Duodenal mucosa (tissue), 2 donors: Measurements from ENCODE around the gene E2F4.

Experiments used
- H3K27ac ChIP-seq: one replicate; pipeline ENCODE4 v1.7.0; 2013; ENCODE audit warnings: low read depth, low read length
- H3K27me3 ChIP-seq, 2 donors: one replicate each; pipeline ENCODE4 v1.7.0; 2013; ENCODE audit warnings: low read length in 2 of 2, control low read depth in 1 of 2; ENCODE audit not compliant: insufficient read depth in 2 of 2, control insufficient read depth in 1 of 2
- H3K36me3 ChIP-seq, 2 donors: one replicate each; pipeline ENCODE4 v1.7.0; 2013; ENCODE audit warnings: low read length in 2 of 2, control low read depth in 1 of 2; ENCODE audit not compliant: insufficient read depth in 2 of 2, control insufficient read depth in 1 of 2
- H3K4me1 ChIP-seq, 2 donors: one replicate each; pipeline ENCODE4 v1.7.0; 2013; ENCODE audit warnings: low read length in 2 of 2, control low read depth in 1 of 2; ENCODE audit not compliant: insufficient read depth in 2 of 2, control insufficient read depth in 1 of 2
- H3K4me3 ChIP-seq, 2 donors: one replicate each; pipeline ENCODE4 v1.7.0; 2013; ENCODE audit warnings: low read length in 2 of 2, low read depth in 1 of 2
- H3K9ac ChIP-seq, 2 donors: one replicate each; pipeline ENCODE4 v1.7.0; 2013; ENCODE audit warnings: low read length in 2 of 2, low read depth in 1 of 2
- H3K9me3 ChIP-seq, 2 donors: one replicate each; pipeline ENCODE4 v1.7.0; 2013; ENCODE audit warnings: low read length in 2 of 2, control low read depth in 1 of 2; ENCODE audit not compliant: control insufficient read depth in 1 of 2

The E2F4 gene

DNA sequence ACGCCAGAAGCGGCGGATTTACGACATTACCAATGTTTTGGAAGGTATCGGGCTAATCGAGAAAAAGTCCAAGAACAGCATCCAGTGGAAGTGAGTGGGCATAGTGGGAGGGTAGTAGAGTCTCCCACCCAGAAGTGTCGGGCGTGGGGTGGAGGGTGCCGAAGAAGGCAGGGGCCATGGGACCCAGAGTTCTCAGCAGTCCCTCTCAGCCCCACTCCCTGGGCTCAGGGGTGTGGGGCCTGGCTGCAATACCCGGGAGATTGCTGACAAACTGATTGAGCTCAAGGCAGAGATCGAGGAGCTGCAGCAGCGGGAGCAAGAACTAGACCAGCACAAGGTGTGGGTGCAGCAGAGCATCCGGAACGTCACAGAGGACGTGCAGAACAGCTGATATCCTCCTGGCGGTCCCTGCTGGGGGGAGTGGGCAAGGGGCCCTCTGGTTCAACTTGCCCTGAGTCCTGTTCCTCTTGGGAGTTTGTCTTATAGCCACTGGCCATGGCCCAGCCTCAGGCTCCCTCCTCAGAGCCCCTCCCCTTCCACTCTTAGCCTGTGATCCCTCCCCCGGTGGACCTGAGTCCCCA, 916 bp downstream of the E2F4 start:
- H3K36me3 ChIP-seq = peaks cover 43 to 48% of the 10 kb centered on the region in 2 donors
- H3K27ac ChIP-seq = no peak overlapping the region
- peak overlapping the region; percentile 80 to 99 for H3K9ac ChIP-seq
- H3K9me3 ChIP-seq = no peaks in the 10 kb centered on the region
- no peaks in the 10 kb centered on the region for H3K27me3 ChIP-seq
- peaks cover 21 to 37% of the 10 kb centered on the region in 2 donors for H3K4me1 ChIP-seq
- H3K4me3 ChIP-seq = peak overlapping the region; percentile 92 to 96

- no peak overlapping the region for H3K27ac ChIP-seq
- no peaks in the 10 kb centered on the region for H3K9me3 ChIP-seq
- H3K4me1 ChIP-seq = peaks cover 27 to 44% of the 10 kb centered on the region in 2 donors
- peak overlapping the region; percentile 80 to 99 for H3K9ac ChIP-seq
- H3K4me3 ChIP-seq = peak overlapping the region; percentile 92 to 96
- H3K36me3 ChIP-seq = peaks cover 43 to 54% of the 10 kb centered on the region in 2 donors
- H3K27me3 ChIP-seq = no peaks in the 10 kb centered on the region
Observed at GRCh38 chr16:67193536-67193935, 1.6 kb downstream of the E2F4 start.

DNA sequence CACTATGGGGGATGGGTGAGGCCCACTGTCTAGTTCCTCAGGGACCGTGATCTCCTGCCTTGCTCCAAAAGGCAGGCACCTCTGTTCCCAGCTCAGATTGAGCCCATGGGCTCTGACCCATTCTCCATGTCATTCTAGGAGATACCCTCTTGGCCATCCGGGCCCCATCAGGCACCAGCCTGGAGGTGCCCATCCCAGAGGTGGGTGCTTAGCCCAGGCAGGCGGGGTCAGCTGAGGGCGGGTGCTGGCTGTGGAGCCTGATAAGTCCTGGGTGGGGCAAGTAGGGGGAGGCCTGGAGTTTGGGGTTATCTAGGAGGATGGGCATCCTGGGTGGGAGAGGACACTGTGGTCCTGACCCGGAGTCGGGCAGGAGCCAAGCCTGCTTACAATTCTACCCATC, 2.3 kb downstream of the E2F4 start:
- Histone ChIP-seq H3K9me3 (no peaks in the 10 kb centered on the region), H3K9ac (no peak overlapping the region), H3K36me3 (peaks cover 43 to 54% of the 10 kb centered on the region in 2 donors), H3K27me3 (no peaks in the 10 kb centered on the region), H3K27ac (no peak overlapping the region), H3K4me3 (no peak overlapping the region), H3K4me1 (peaks cover 30 to 46% of the 10 kb centered on the region in 2 donors)

DNA sequence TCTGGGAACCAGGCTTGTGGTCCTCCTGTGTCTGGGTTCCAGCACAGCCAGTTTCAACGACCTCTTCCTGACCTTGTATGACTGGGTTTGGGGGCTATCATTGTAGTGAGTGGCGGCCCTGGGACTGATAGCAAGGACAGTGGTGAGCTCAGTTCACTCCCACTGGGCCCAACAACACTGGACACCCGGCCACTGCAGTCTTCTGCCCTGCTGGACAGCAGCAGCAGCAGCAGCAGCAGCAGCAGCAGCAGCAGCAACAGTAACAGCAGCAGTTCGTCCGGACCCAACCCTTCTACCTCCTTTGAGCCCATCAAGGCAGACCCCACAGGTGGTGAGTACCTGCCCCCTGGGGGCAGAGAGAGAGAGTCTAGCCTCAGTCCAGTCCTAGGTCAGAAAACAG, 3.7 kb downstream of the E2F4 start:
- Histone ChIP-seq H3K27ac (no peak overlapping the region), H3K4me3 (no peak overlapping the region), H3K27me3 (no peaks in the 10 kb centered on the region), H3K9me3 (no peaks in the 10 kb centered on the region), H3K9ac (no peak overlapping the region), H3K36me3 (peaks cover 46 to 60% of the 10 kb centered on the region in 2 donors), H3K4me1 (peaks cover 30 to 51% of the 10 kb centered on the region in 2 donors)

GRCh38 chr16:67196881-67197280, 4.9 kb downstream of the E2F4 start:
- Histone ChIP-seq H3K27me3 (no peaks in the 10 kb centered on the region), H3K4me3 (no peak overlapping the region), H3K36me3 (peaks cover 50 to 70% of the 10 kb centered on the region in 2 donors), H3K9ac (no peak overlapping the region), H3K9me3 (no peaks in the 10 kb centered on the region), H3K27ac (no peak overlapping the region), H3K4me1 (peaks cover 30 to 45% of the 10 kb centered on the region in 2 donors)

DNA sequence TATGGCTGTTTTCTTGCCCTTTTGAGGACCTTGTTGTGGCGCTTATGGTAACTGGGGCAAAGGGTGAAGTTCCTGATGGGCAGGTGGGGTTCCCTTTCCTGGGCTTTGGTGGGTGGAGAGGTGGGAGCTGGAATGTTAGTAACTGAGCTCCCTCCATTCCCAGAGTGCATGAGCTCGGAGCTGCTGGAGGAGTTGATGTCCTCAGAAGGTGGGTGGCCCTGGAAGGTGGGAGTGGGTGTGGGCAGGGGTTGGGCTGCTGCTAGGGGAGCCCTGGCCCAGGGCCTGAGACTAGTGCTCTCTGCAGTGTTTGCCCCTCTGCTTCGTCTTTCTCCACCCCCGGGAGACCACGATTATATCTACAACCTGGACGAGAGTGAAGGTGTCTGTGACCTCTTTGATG, 5.7 kb downstream of the E2F4 start:
- H3K27ac ChIP-seq = no peak overlapping the region
- no peaks in the 10 kb centered on the region for H3K27me3 ChIP-seq
- H3K4me1 ChIP-seq = peaks cover 28 to 41% of the 10 kb centered on the region in 2 donors
- peak overlapping the region; percentile 39 to 48 for H3K9ac ChIP-seq
- no peaks in the 10 kb centered on the region for H3K9me3 ChIP-seq
- H3K4me3 ChIP-seq = no peak overlapping the region
- H3K36me3 ChIP-seq = peaks cover 52 to 78% of the 10 kb centered on the region in 2 donors

DNA sequence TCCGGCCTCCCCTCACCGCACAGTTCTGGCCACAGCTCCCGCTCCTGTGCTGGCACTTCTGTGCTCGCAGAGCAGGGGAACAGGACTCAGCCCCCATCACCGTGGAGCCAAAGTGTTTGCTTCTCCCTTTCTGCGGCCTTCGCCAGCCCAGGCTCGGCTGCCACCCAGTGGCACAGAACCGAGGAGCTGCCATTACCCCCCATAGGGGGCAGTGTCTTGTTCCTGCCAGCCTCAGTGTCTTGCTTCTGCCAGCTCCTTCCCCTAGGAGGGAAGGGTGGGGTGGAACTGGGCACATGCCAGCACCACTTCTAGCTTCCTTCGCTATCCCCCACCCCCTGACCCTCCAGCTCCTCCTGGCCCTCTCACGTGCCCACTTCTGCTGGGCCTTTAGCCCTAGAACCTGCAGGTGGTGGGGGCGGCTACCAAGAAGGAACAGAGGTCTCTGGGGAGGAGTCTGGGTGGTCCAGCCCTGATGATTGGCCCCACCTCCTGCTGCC, 6.3 kb downstream of the E2F4 start:
- H3K27me3 ChIP-seq = no peaks in the 10 kb centered on the region
- peaks cover 52 to 82% of the 10 kb centered on the region in 2 donors for H3K36me3 ChIP-seq
- no peaks in the 10 kb centered on the region for H3K9me3 ChIP-seq
- H3K4me3 ChIP-seq = no peak overlapping the region
- peak overlapping the region; percentile 39 to 48 for H3K9ac ChIP-seq
- H3K27ac ChIP-seq = peak overlapping the region; percentile 79
- peaks cover 22 to 35% of the 10 kb centered on the region in 2 donors for H3K4me1 ChIP-seq

DNA sequence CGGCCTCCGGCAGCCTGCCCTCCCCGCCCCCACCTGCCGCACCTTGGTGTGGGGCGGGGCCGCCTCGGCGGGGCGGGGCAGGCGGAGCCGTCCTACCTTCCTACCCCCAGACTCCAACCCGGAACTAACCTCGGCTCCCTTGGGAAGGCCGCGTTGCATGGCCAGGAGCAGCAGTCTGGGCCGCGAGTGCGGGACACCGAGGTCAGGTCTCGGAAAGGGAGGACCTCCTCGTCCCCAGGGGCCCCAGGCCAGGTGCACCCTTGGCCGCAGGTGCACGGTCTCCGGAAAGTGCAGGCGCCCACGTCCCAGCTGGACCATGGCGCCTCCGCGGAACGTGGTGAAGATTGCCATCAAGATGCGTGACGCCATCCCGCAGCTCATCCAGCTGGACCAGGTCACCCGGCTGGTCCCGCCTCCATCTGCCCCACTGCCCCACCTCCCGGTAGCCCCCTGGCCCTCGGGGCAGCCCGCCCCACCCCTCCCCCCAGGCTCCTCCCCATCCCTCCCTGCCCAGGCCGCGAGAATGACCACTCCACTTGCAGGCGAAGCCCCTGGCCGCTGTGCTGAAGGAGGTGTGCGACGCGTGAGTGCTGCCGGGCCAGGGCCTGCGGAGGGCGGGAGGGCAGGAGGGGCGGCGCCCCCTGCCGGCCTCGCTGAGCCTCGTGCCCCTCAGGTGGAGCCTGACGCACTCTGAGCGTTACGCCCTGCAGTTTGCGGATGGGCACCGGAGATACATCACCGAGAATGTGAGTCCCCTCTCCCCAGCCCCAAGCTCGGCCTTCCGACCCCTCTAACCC, 7.3 kb downstream of the E2F4 start, which contains the start of gene ELMO3:
Gene ELMO3 (plus strand): TSS at position 121 of the 797 bp plus-strand sequence. CDS start 196 bp downstream, at position 317.
- Histone ChIP-seq H3K27ac (peak within 1 kb of the TSS; percentile 85), H3K9me3 (no peaks in the 10 kb centered on the region), H3K36me3 (peaks cover 45 to 82% of the 10 kb centered on the region in 2 donors), H3K4me3 (peak within 1 kb of the TSS; percentile 53 to 73), H3K27me3 (no peaks in the 10 kb centered on the region), H3K9ac (peak within 1 kb of the TSS; percentile 50 to 82), H3K4me1 (peaks cover 14 to 26% of the 10 kb centered on the region in 2 donors)

DNA sequence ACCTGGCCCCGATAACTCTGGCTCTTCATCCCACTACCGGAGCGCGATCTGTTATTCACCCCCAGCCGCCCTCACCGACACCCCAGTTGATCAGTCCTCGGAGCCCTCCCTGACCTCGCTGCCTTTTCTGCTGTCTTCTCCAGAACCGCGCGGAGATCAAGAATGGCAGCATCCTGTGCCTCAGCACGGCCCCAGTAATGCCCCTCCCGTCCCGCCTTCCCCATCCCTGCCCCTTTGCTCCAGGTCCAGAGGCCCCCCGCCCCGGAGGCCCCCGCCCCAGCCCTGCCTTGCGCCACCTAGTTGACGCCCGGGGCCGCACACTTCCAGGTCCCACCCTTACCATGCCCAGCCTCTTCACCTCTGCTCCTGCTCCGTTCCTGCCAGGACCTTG, 7.8 kb downstream of the E2F4 start:
- peak overlapping the region; percentile 53 to 73 for H3K4me3 ChIP-seq
- no peak overlapping the region for H3K27ac ChIP-seq
- peaks cover 14 to 22% of the 10 kb centered on the region in 2 donors for H3K4me1 ChIP-seq
- H3K9me3 ChIP-seq = no peaks in the 10 kb centered on the region
- H3K27me3 ChIP-seq = no peaks in the 10 kb centered on the region
- H3K9ac ChIP-seq = peak overlapping the region; percentile 50 to 54
- peaks cover 39 to 79% of the 10 kb centered on the region in 2 donors for H3K36me3 ChIP-seq

DNA sequence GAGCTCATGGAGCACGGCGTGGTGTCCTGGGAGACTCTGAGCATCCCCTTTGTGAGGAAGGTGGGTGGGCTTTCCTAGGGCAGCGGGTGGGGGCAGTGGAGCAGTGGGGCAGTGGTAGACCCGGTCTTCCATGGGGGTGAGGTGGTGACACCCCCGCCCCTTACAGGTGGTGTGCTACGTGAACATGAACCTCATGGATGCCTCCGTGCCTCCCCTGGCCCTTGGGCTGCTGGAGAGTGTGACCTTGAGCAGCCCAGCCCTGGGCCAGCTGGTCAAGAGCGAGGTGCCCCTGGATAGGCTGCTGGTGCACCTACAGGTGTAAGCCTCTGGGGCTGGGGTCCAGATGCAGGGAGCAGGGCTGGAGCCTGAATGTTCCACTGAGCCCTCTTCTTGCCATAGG, 8.5 kb downstream of the E2F4 start:
- Histone ChIP-seq H3K4me1 (peaks cover 14 to 22% of the 10 kb centered on the region in 2 donors), H3K27ac (no peak overlapping the region), H3K9ac (peak overlapping the region in 1 of 2 donors; percentile 30), H3K9me3 (no peaks in the 10 kb centered on the region), H3K27me3 (no peaks in the 10 kb centered on the region), H3K36me3 (peaks cover 33 to 73% of the 10 kb centered on the region in 2 donors), H3K4me3 (peak overlapping the region in 1 of 2 donors; percentile 53)
